ENCODE measurements around the gene GAK.

The GAK gene

DNA sequence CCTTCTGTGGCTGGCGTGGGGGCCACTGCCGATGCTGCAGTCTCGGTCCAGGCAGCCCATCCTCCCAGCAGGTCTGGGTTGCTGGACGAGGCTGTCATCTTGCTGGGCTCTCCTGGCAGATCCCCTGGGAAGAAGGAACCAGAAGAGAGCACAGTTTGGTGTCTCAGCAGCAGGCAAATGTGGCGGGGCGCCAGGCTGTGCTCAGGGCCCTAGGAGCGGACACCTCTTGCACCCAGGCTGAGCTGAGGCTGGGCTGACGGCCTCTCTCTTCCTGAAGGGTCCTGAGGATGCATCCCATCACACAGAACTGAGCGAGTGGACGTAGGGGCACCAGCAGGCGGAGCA lies 67.0 kb downstream of the GAK start:
- no peak for DNase-seq
- in situ Hi-C loops (cut with MboI; ENCODE audit: low pct_unique_long_range_greater_than_20kb, low sequenced_read_pairs): no loop called here

DNA sequence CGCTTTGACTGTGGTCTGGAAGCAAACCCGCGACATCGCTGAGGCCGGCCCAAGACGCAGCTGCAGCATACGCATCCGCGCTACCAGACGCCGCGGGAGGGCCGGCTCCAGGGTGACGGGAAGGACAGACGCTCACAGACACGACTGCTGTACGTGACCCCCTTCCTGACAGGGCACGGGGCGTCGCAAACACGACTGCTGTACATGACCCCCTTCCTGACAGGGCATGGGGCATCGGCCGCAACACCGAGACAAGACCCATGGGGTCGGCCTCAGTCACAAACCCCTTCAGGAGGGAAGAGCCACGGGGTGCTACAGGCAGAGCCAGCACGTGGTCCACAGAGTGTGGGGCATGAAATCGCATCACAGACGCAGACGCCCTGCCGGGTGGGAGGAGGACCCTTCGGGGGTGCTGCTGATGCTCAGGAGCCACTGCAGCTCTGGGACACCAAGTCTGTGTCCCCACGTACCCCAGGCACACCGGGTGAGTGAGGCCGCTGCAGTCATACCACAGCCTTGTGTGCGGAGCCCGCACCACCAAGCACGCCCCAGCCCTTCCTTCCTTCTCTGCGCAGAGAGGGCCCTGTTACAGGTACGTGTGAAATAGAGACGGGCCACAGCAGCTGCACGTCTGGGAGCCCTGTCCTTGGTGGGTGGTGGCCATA lies 67.5 kb downstream of the GAK start:
- in situ Hi-C loops (cut with MboI; ENCODE audit: low pct_unique_long_range_greater_than_20kb, low sequenced_read_pairs): no loop called here
- no peak for DNase-seq

DNA sequence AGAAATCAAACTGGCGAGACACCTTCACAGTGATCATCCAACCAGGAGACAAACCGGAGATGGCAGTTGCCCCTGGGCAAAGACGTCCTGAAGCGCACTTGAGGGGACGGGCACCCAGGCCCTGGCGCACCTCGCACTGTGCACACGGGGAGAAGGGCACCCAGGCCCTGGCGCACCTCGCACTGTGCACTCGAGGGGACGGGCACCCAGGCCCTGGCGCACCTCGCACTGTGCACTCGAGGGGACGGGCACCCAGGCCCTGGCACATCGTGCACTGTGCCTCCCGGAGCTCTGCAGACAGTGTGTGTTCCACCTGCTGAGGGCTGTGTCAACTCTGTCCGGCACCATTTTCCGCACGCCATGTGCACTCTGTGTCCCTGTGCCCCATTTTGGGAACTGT lies 71.6 kb downstream of the GAK start:
- in situ Hi-C loops (cut with MboI; ENCODE audit: low pct_unique_long_range_greater_than_20kb, low sequenced_read_pairs): no loop called here
- no peak for DNase-seq

DNA sequence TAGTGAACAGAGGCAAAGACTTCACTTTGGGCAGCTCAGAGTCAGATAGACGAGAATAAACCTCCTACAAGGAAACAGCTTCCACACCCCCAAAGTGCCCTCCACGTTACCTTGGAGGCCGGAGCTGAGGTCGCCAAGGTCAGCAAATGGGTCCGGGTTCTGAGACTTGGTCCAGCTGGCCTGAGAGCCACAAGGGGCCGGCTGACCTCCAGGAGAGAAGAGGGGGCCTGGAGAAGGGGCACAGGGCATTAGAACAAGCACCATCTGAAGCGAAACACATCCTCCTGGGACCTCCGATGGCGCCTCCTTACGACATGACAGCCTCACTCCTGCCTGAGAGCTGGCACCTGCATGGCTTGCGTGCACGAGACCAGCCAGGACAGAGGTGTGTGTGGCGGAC lies 72.6 kb downstream of the GAK start:
- no peak for DNase-seq
- in situ Hi-C loops (cut with MboI; ENCODE audit: low pct_unique_long_range_greater_than_20kb, low sequenced_read_pairs): no loop called here

DNA sequence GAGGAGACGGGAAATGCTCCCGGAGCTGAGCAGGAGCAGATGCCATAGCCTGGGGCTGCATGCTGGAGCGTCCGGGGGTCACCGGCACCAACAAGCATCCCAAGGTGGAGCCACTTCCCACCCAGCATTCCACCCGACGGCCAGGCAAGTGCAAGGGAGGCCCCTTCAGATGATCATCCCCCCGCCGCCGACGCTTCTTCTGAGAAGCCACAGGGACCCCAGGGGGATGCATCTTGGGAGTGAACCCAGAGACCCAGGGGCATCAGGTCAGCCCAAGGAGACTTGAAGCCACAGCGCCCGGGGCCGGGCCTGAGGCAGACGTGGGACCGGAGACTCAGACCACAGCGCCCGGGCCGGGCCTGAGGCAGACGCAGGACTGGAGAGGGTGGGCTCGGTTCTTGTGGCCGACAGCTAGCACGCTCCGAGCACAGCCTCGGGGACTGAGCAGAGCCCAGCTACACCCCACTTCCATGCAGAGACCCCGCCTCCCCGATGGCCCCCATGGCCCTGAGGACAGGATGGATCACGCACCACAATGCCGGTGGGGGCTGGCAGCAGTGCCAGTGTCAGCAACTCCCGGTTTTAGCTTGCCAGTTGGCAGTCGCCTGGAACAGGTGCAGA lies 73.2 kb downstream of the GAK start:
- DNase-seq: no peak
- in situ Hi-C loops (cut with MboI; ENCODE audit: low pct_unique_long_range_greater_than_20kb, low sequenced_read_pairs): no loop called here

DNA sequence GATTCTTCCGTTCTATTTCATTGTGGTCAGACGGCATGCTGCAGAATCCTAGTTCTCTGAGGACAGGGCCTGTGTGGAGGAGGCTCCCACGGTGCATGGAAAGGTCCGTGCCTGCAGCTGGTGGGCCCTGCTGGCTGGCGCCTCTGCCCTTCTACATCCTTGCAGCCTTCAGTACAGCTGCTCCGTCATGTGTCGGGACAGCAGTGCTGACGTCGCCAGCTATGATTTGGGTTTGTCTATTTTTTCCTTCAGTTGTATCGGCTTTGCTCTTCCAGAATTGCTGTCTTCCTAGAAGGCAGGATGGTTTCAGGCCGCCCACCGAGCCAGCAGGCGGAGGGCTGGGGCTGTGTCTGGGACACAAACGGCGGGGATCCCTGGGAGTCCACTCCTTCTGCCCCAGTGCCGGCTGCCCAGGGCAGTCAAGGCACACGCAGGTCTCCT lies 74.1 kb downstream of the GAK start:
- DNase-seq: no peak
- in situ Hi-C loops (cut with MboI; ENCODE audit: low pct_unique_long_range_greater_than_20kb, low sequenced_read_pairs): no loop called here

DNA sequence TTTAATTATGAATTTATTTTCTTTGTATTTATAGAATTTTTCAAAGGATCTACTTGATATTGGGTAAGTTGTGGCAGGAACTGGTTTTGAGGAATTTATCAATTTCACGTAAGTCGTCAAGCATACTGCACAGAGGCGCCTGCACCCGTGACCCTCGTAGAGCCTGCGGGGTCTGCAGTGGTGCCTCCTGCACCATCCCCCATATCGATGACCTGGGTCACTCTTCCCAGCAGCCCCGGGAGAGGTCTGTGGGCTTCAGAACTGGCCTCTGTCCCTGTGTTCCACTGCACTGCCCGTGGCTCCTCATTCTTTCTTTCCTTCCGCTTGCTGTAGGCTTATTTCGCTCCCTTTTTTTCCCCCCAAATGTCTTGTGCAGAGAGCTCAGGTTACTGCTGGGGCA lies 74.7 kb downstream of the GAK start:
- in situ Hi-C loops (cut with MboI; ENCODE audit: low pct_unique_long_range_greater_than_20kb, low sequenced_read_pairs): no loop called here
- no peak for DNase-seq

DNA sequence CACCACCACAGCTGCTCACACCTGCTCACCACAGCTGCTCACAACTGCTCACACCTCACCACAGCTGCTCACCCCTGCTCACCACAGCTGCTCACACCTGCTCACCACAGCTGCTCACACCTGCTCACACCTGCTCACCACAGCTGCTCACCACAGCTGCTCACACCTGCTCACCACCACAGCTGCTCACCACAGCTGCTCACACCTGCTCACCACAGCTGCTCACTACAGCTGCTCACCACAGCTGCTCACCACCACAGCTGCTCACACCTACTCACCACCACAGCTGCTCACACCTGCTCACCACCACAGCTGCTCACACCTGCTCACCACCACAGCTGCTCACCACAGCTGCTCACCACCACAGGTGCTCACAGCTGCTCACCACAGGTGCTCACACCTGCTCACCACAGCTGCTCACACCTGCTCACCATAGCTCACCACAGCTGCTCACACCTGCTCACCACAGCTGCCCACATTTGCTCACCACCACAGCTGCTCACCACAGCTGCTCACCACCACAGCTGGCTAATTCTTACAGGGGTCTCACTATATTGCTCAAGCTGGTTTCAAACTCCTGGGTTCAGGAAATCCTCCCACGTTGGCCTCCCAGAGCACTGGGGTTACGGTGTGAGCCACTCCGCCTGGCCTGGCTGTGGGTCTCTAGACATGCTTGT lies 75.8 kb downstream of the GAK start:
- in situ Hi-C loops (cut with MboI; ENCODE audit: low pct_unique_long_range_greater_than_20kb, low sequenced_read_pairs): no loop called here
- DNase-seq: no peak

DNA sequence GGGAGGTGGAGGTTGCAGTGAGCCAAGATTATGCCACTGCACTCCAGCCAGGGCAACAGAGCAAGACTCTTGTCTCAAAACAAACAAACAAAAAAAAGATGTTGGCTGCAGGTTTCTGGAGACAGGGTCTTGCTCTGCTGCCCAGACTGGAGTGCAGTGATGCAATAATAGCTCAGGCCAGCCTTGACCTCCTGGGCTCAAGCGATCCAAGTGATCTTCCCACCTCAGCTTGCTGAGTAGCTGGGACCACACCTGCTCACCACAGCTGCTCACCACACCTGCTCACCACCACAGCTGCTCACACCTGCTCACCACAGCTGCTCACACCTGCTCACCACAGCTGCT lies 76.3 kb downstream of the GAK start:
- in situ Hi-C loops (cut with MboI; ENCODE audit: low pct_unique_long_range_greater_than_20kb, low sequenced_read_pairs): no loop called here

DNA sequence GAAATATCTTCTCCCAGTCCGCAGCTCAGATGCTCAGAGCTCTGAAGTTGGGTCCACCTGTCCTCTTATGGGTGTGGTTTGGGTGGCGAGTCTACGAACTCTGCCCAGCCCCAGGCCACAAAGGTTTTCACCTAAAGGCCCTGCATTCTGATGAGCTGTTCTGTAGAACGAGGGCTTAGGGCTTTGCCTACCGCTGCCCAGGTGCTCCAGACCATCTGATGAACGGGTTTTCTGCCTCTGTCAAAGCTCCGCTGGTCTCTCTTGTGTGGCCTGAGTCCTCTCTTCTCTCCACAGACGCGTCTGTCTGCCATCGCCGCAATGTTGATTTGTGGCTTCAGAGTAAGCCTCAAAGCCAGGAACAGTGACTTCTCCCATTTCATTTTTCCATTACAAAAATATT lies 77.8 kb downstream of the GAK start:
- in situ Hi-C loops (cut with MboI; ENCODE audit: low pct_unique_long_range_greater_than_20kb, low sequenced_read_pairs): no loop called here
- no peak for DNase-seq

More for the DNA sequence above, 76.3 kb downstream of the GAK start:
- DNase-seq: no peak

DNA sequence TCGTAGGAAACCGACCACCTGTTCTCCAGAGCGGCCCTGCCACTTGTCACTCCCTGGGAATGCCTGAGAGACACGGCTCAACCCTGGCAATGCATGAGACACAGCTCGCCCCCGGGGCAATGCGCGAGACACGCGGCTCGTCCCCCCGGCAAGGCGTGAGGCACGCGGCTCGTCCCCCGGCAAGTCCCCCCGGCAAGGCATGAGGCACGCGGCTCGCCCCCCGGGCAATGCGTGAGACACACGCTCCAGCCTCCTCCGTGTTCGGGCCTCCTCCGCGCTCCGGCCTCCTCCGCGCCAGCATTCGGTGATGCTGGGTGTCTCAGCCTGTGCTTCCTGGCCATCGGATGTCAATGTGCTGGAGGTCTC lies 78.7 kb downstream of the GAK start:
- DNase-seq: no peak
- in situ Hi-C loops (cut with MboI; ENCODE audit: low pct_unique_long_range_greater_than_20kb, low sequenced_read_pairs): no loop called here

DNA sequence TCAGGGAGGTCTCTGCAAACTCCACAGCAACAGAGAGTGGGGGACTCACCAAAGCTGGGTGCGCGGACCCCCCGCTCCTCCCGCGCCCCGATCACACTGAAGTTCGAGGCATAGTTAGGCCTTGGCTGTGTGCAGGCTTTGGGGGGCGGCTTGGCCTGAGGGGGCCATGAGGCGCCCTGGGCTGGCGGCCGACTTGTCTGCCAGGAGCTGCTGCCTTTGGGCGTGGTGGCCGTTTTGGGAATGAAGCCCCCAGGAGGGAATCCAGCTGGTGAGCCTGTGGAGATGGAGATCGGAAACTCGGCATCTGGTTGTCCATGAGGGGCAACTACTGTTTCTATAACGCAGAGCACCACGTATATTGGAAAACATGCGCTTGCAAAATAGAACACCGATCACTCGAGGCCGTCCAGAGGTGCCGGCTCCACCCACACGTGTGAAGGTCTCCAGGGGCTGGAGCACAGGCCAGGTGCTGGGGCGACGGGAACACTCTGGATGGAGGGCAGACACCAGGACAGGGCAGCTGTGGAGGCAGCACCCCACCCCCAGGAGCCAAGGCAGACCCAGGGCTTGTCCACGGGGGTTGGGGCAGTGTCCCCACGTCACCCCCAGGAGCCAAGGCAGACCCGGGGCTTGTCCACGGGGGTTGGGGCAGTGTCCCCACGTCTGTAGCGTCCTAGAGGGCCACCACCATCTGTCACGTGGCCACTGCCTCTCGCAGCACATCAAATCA lies 80.2 kb downstream of the GAK start:
- in situ Hi-C loops (cut with MboI; ENCODE audit: low pct_unique_long_range_greater_than_20kb, low sequenced_read_pairs): no loop called here
- no peak for DNase-seq

DNA sequence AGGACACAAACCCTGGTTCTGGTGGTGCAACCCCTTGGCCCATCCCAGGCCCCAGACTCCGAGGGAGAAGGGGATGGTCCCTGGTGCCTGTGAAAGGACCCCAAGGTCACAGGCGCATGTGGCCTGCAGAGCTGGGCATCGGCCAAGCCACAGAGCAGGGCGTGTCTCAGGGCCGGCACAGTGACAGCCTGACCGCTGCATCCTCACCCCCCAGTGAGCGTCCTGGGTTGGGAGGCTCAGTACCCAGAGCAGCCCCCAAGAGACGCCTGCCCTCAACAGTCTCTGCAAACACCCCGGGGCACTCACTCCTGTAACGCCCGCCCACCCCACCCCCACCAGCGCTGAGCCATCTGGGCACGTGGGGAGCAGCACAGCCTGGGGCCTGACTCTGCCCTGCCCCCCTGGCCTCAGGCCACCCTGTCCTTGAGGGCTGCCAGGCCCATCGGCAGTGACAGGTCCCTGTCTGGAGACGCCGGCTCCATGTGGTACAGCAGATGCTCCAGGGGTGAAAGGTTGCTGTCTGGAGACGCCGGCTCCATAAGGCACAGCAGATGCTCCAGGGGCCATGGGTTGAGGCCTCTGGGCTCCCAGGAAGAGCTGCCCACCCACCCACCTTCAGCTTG lies 81.7 kb downstream of the GAK start:
- DNase-seq: no peak
- in situ Hi-C loops (cut with MboI; ENCODE audit: low pct_unique_long_range_greater_than_20kb, low sequenced_read_pairs): no loop called here

DNA sequence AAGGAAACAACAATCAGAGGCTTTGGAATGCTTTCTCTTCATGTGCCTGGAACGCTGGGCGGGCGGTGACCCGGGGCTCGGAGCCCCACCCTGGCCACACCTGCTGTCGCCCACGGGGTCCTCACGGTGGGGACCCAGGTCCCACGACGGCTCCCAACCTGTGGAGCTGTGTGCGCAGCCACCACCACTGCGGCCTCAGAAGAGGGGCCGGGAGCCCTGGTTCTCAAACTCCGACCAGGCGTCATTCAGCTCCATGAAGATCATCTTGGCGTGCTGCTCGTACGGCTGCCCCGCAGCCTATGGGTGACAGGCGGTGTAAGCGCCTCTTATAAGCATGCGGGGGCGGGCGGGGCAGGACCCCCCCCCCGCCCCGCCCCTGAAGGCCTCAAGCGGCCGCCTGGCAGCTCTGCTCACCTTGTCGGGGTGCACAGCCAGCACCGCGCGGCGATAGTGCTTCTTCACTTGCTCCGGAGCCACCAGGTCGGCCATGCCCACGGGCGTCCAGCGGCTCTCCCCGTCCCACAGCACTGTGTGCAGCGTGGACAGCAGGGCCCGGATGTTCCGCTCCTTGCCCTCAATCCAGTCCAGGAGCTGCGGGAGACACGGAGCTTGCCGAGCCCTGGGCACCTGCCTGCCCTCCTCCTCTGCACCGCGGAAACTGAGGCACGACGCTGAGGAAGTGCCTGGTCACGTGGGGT lies 82.5 kb downstream of the GAK start:
- in situ Hi-C loops (cut with MboI; ENCODE audit: low pct_unique_long_range_greater_than_20kb, low sequenced_read_pairs): no loop called here
- no peak for DNase-seq

DNA sequence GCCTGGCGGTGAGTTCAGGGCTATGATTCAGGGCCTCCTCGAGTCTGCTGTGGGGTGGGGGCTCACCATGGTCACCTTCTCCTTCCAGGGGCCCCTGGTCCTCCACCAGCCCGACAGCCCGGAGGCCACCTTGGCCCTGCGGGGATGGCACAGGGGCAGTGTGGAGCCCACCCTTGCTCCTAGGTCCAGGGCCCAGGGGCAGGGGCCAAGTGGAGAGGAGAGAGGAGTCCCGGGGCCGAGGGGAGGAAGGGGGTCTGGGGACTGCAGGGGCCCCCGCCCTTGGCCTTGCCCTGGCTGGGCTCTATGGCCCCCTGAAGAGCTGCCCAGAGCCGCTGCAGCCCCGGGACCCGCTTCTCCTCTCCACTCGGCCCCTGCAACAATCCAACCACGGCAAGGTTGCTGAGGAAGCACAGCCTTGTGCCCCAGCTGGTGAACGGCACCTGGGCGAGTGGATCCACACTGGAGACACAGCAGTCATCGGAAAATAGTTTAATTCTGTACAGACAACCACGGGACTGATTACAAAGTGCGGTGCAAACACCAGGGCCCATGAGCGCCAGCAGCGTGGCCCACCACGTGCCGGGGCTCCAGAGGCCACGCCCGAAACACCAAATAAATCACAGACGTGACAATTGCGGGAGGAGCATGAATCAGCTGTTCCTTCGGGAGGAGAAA lies 83.2 kb downstream of the GAK start:
- no peak for DNase-seq
- in situ Hi-C loops (cut with MboI; ENCODE audit: low pct_unique_long_range_greater_than_20kb, low sequenced_read_pairs): no loop called here

DNA sequence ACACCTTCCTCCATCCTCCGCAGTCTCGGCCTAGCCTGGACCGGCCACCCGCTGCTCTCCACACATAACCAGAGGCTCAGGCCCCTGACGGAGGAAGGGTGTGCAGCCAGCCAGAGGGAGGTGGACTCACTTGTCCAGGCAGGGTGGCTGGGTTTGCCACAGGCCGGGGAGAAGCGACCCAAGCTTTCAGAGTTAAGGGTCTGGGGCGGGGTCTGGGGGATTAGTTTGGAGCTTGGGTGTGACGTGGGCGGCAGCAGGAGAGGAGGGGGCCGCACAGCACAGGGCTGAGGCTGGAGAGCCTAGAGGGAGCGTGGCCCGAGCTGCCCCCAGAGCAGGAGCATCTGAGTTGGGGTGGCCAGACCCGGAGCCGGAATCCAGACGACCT lies 83.8 kb downstream of the GAK start:
- DNase-seq: no peak
- in situ Hi-C loops (cut with MboI; ENCODE audit: low pct_unique_long_range_greater_than_20kb, low sequenced_read_pairs): no loop called here

DNA sequence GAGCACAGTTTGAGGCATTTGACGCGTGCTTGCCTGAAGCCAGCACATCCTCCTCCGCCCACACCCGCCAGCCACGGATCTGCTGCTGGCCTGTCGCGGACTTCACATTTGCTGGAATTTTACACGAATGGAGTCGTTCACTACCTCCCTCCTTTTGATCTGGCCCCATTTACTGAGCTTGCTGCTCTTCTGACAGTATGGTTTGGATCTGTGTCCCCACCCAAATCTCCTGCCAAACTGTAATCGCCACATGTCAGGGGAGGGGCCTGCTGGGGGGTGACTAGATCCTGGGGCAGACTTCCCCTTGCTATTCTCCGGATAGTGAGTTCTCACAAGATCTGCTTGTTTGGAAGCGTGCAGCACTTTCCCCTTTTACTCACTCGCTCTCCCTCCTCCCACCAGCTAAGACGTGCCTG lies 86.3 kb downstream of the GAK start:
- in situ Hi-C loops (cut with MboI; ENCODE audit: low pct_unique_long_range_greater_than_20kb, low sequenced_read_pairs): no loop called here
- no peak for DNase-seq

DNA sequence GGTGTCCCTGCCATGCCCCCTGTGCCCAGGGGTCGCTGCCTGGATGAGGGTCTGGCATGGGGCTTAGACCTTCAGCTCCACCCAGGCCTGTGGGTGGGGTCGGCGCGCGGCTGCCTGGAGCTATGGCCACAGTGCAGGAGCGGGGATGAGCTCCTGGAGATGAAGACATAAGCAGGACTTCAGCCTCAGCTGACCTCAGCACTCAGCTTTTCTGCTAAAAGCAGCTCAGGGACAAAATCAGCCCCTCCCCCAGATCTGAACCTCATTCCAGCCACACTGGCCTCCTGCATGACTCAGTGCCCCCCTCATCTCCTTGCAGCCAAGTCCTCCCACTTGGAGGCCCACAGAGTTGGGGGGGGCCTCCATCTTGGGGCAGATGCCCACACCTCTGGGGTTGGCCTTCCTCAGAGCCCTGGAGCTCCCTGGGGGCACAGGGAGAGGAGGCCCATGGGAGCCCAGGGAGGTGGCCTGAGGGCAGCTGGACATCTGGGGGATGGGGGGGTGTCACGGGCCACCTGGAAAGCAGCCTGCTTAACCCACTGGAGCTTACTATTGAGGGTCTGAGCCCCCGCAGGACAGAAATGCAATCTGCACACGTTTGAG lies 86.8 kb downstream of the GAK start:
- no peak for DNase-seq
- in situ Hi-C loops (cut with MboI; ENCODE audit: low pct_unique_long_range_greater_than_20kb, low sequenced_read_pairs): no loop called here

All from KBM-7 (cell line).